ENCODE measurements around the gene PRXL2C. TPM values are rescaled to one million over a fixed set of nuclear protein-coding genes. Genes with fewer than 3 reads are reported as not detected.

PRXL2C gene
- total and polyA plus RNA-seq, 2 of the 13 experiments (the other 11 are each of a cell fraction or from before 2014, with no cell fraction given) = 11.0 to 13.2 TPM

DNA sequence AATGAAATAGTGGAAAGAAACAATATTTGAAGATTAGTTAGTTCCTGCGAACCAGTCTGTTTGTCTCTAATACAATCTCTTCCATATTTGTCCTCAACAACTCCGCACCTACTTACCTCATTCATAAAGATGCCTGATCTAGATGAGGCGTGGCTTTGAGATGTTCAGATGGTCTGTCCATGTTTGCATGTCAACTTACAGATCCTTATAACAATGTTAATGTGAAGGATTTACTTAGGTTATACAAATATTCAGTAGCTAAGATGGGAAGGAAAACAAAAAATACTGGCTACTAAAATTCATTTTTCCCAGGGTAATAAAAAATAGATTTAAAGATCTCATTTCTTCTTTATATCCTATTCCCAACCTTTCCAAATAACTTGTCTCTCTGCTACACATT, 43.8 kb downstream of the PRXL2C start:
- no peaks in the 10 kb centered on the region for H3K9me3 ChIP-seq (ENCODE audit: low read length)
- no peak overlapping the region for H2AFZ ChIP-seq (ENCODE audit: low read length)
- H3K27me3 ChIP-seq (ENCODE audit: control insufficient read depth in 1 of 2, insufficient read depth in 2 of 2, low read length in 2 of 2) = no peaks in the 10 kb centered on the region
- peaks cover 90% of the 10 kb centered on the region for H3K79me2 ChIP-seq (ENCODE audit: insufficient read depth, low read length)
- 96% methylated on average over 3 of the region's 3 CpGs for WGBS (ENCODE audit: low lambda C conversion rate)
- no peak for DNase-seq (ENCODE audit: low spot score)
- POLR2A ChIA-PET = interaction anchor here (1.4 kb wide), 1 partner anchor 45 kb away, joined by 3 read pairs; no protein-coding TSS in a partner anchor
- H3K9ac ChIP-seq (ENCODE audit: insufficient read depth, low read depth, low read length) = no peak overlapping the region
- no peak for TF ChIP-seq ZNF235 (CRISPR knock-in tag; IDR thresholded peaks at IDR 0.05; ENCODE audit: borderline replicate concordance)
- TF ChIP-seq, protein P1, sequence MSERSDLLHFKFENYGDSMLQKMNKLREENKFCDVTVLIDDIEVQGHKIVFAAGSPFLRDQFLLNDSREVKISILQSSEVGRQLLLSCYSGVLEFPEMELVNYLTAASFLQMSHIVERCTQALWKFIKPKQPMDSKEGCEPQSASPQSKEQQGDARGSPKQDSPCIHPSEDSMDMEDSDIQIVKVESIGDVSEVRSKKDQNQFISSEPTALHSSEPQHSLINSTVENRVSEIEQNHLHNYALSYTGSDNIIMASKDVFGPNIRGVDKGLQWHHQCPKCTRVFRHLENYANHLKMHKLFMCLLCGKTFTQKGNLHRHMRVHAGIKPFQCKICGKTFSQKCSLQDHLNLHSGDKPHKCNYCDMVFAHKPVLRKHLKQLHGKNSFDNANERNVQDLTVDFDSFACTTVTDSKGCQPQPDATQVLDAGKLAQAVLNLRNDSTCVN (CRISPR knock-in tag; IDR thresholded peaks at IDR 0.05; ENCODE audit: borderline replicate concordance) = no peak
- TF ChIP-seq ZNF337 (CRISPR knock-in tag; IDR thresholded peaks at IDR 0.05; ENCODE audit: borderline replicate concordance, low read depth) = no peak
- TF ChIP-seq ZNF775 (CRISPR knock-in tag; IDR thresholded peaks at IDR 0.05; ENCODE audit: borderline replicate concordance) = no peak
- no peak for TF ChIP-seq ZMAT3 (CRISPR knock-in tag; conservative IDR thresholded peaks at IDR 0.05)
- no peak for TF ChIP-seq ZNF296 (CRISPR knock-in tag; conservative IDR thresholded peaks at IDR 0.05)
- TF ChIP-seq ZNF101 (CRISPR knock-in tag; IDR thresholded peaks at IDR 0.05; ENCODE audit: borderline replicate concordance, low read depth) = no peak
- TF ChIP-seq IKZF1 (IDR thresholded peaks at IDR 0.05) = no peak
- TF ChIP-seq ZNF780A (CRISPR knock-in tag; IDR thresholded peaks at IDR 0.05) = no peak
- no peak for TF ChIP-seq GABPA (IDR thresholded peaks at IDR 0.05; ENCODE audit: low read depth, low read length)
- no peak for TF ChIP-seq GABPA (CRISPR knock-in tag; IDR thresholded peaks at IDR 0.05; ENCODE audit: low read depth)
- no peak for TF ChIP-seq NFE2 (CRISPR knock-in tag; IDR thresholded peaks at IDR 0.05)
- peaks cover 22% of the 10 kb centered on the region for H4K20me1 ChIP-seq (ENCODE audit: insufficient read depth, low read length)
- no peak for ATAC-seq
- intact Hi-C loops (cut with micrococcal nuclease; ENCODE audit: unreplicated experiment) (no loop called here), in situ Hi-C loops (cut with HindIII; ENCODE audit: extremely low pct_ligation_motif_present, low pct_unique_long_range_greater_than_20kb) (no loop called here)
- no TSS peak for BruUV-seq (replicated peaks)
- CTCF ChIA-PET (ENCODE audit: low intra/inter-chr PET ratio, low total read pairs) = no interaction called here
- no peak overlapping the region for H3K4me2 ChIP-seq (ENCODE audit: low read depth, low read length)
- H3K4me1 ChIP-seq (ENCODE audit: insufficient read depth, low read length) = peaks cover 57% of the 10 kb centered on the region
- no peaks in the 10 kb centered on the region for H3K36me3 ChIP-seq (replicated peaks in 1 of 2; ENCODE audit: control insufficient read depth in 1 of 2, insufficient read depth in 2 of 2, low read length in 2 of 2)
- peak overlapping the region; percentile 54 for H3K27ac ChIP-seq (ENCODE audit: extremely low read length, insufficient read depth, low read length)
- FAIRE-seq = no peak
- no peak overlapping the region for H3K4me3 ChIP-seq (replicated peaks in 1 of 3; ENCODE audit: insufficient read depth in 1 of 3, low read depth in 2 of 3, low read length in 3 of 3)
